GM23338 (cell line): ENCODE measurements around the gene C1orf198. TPM values are rescaled to one million over a fixed set of nuclear protein-coding genes. Genes with fewer than 3 reads are reported as not detected.
"Not testable (repeated sequence)": the region's sequence is repeated elsewhere in the genome, so short reads cannot be mapped to it uniquely, and the experiment has no call there.

Source experiments
- ATAC-seq: fragments of 200-7000 bp; cut with Tn5 transposase; 3 replicates; pipeline ENCODE4 v1.9.1; 2020
- DNase-seq: peaks from one replicate; pipeline ENCODE4 v3.0.0-alpha.2; 2015; ENCODE audit warnings: low spot score
- H2AFZ ChIP-seq: fragments of 200-600 bp; sonication (generic); 2 replicates; pipeline ENCODE4 v1.8.0; 2016; ENCODE audit warnings: antibody characterized with exemption, mild to moderate bottlenecking, moderate library complexity
- H3F3A ChIP-seq: fragments of 200-600 bp; sonication (generic); replicated peaks from 2 replicates; pipeline ENCODE4 v1.8.0; 2017; ENCODE audit warnings: antibody characterized with exemption, mixed run types, low read depth
- H3K27ac ChIP-seq: fragments of 200-600 bp; sonication (generic); 2 replicates; pipeline ENCODE4 v1.6.1; 2016; ENCODE audit warnings: low read depth
- H3K27me3 ChIP-seq: fragments of 200-600 bp; sonication (generic); 2 replicates; pipeline ENCODE4 v1.8.0; 2016; ENCODE audit warnings: mild to moderate bottlenecking, mixed run types, moderate library complexity; ENCODE audit not compliant: insufficient read depth
- H3K36me3 ChIP-seq: fragments of 200-600 bp; sonication (generic); 2 replicates; pipeline ENCODE4 v1.8.0; 2016; ENCODE audit warnings: mild to moderate bottlenecking; ENCODE audit not compliant: insufficient read depth
- H3K4me1 ChIP-seq: fragments of 200-600 bp; sonication (generic); 2 replicates; pipeline ENCODE4 v1.8.0; 2016; ENCODE audit warnings: mild to moderate bottlenecking, moderate library complexity; ENCODE audit not compliant: insufficient read depth
- H3K4me2 ChIP-seq: fragments of 200-600 bp; sonication (generic); 2 replicates; pipeline ENCODE4 v1.7.1; 2017; ENCODE audit warnings: mixed run types
- H3K4me3 ChIP-seq: fragments of 200-600 bp; sonication (generic); 2 replicates; pipeline ENCODE4 v1.6.1; 2016; ENCODE audit warnings: mixed run types
- H3K79me2 ChIP-seq: fragments of 200-600 bp; sonication (generic); replicated peaks from 2 replicates; pipeline ENCODE4 v1.8.0; 2017; ENCODE audit warnings: mild to moderate bottlenecking; ENCODE audit not compliant: insufficient read depth
- H3K9me2 ChIP-seq: fragments of 200-600 bp; sonication (generic); 2 replicates; pipeline ENCODE4 v1.8.0; 2017; ENCODE audit not compliant: insufficient read depth
- H4K20me1 ChIP-seq: fragments of 200-600 bp; sonication (generic); replicated peaks from 2 replicates; pipeline ENCODE4 v1.8.0; 2017; ENCODE audit warnings: mild to moderate bottlenecking; ENCODE audit not compliant: insufficient read depth
- H3K27ac Mint-ChIP-seq: 2 replicates; pipeline ENCODE4 v1.8.0; 2020; ENCODE audit warnings: inconsistent platforms, mild to moderate bottlenecking, moderate library complexity, mixed read lengths
- H3K27me3 Mint-ChIP-seq: 3 replicates; pipeline ENCODE4 v1.8.0; 2022; ENCODE audit warnings: low read depth, mild to moderate bottlenecking, moderate library complexity, mixed read lengths, inconsistent platforms; ENCODE audit not compliant: insufficient read depth, poor library complexity
- H3K36me3 Mint-ChIP-seq: 3 replicates; pipeline ENCODE4 v1.8.0; 2021; ENCODE audit warnings: low read depth, mild to moderate bottlenecking, inconsistent platforms, moderate library complexity, mixed read lengths
- H3K4me1 Mint-ChIP-seq: 3 replicates; pipeline ENCODE4 v1.8.0; 2020; ENCODE audit warnings: mild to moderate bottlenecking, inconsistent platforms, mixed read lengths
- H3K4me3 Mint-ChIP-seq: 3 replicates; pipeline ENCODE4 v1.8.0; 2021; ENCODE audit warnings: moderate library complexity, mild to moderate bottlenecking, inconsistent platforms, mixed read lengths
- H3K9me3 Mint-ChIP-seq: 3 replicates; pipeline ENCODE4 v1.8.0; 2020; ENCODE audit warnings: moderate library complexity, mild to moderate bottlenecking, inconsistent platforms, mixed read lengths
- CTCF ChIP-seq, 2 experiments: fragments of 200-600 bp in 1 of 2; sonication (generic) in 1 of 2; conservative IDR thresholded peaks; 2 replicates each; pipeline versions ENCODE4 v1.5.1 to v1.6.1; 2016 to 2017; ENCODE audit warnings: antibody characterized with exemption in 2 of 2, low read depth in 2 of 2, mild to moderate bottlenecking in 2 of 2, moderate library complexity in 1 of 2
- EZH2phosphoT487 ChIP-seq: fragments of 200-600 bp; sonication (generic); IDR thresholded peaks from one replicate; pipeline ENCODE4 v1.8.1; 2018; ENCODE audit warnings: antibody characterized with exemption; ENCODE audit not compliant: unreplicated experiment
- POLR2AphosphoS5 ChIP-seq: IDR thresholded peaks from 2 replicates; pipeline ENCODE4 v1.6.1; 2016; ENCODE audit warnings: antibody characterized with exemption, low read depth
- REST ChIP-seq: IDR thresholded peaks from one replicate; pipeline ENCODE4 v1.6.1; 2018; ENCODE audit warnings: antibody characterized with exemption; ENCODE audit not compliant: unreplicated experiment
- STAT1 ChIP-seq: IDR thresholded peaks from one replicate; pipeline ENCODE4 v1.6.1; 2016; ENCODE audit warnings: antibody characterized with exemption; ENCODE audit not compliant: unreplicated experiment
- ZNF114 ChIP-seq: fragments of 250-450 bp; sonication (Bioruptor Pico); IDR thresholded peaks from 2 replicates; pipeline ENCODE4 v1.5.0; 2020; ENCODE audit warnings: mild to moderate bottlenecking, moderate library complexity
- ZNF331 ChIP-seq: fragments of 250-450 bp; sonication (Bioruptor Pico); IDR thresholded peaks from 2 replicates; pipeline ENCODE4 v1.5.0; 2020; ENCODE audit warnings: low read depth, mild to moderate bottlenecking, moderate library complexity
- polyA plus RNA-seq: library from polyadenylated mRNA; unstranded; fragments of >200 nt; fragmentation: Nextera tagmentation; extraction: Ambion mirVana; gene quantifications from 2 replicates; pipeline ENCODE4 v1.2.1, GENCODE V29; 2016
- total RNA-seq: library from RNA; depleted of rRNA; stranded (reverse); fragments of >200 nt; shearing (Covaris generic); gene quantifications from 2 replicates; pipeline ENCODE4 v1.2.3, GENCODE V29; 2014

Gene C1orf198
- total and polyA plus RNA-seq, 2 experiments from 2014 or later, result 14.9 to 46.6 TPM

GRCh38 chr1:230848235-230848634, 20.1 kb downstream of the C1orf198 start:
- Histone ChIP-seq H3F3A (no peaks in the 10 kb centered on the region), H2AFZ (no peak overlapping the region), H3K4me3 (no peak overlapping the region), H3K36me3 (no peaks in the 10 kb centered on the region), H4K20me1 (peaks cover 22% of the 10 kb centered on the region; the same call in 1 of the 2 replicates), H3K79me2 (peaks cover 8% of the 10 kb centered on the region; the same call in 1 of the 2 replicates), H3K27ac (no peak overlapping the region), H3K4me1 (0 out of 2 replicates have a peak, but pooled peaks cover 4% of the 10 kb centered on the region), H3K9me2 (no peaks in the 10 kb centered on the region), H3K4me2 (no peak overlapping the region), H3K27me3 (no peaks in the 10 kb centered on the region)
- DNase-seq (no peak), ATAC-seq (no peak)
- Mint-ChIP-seq H3K27ac (no peak overlapping the region), H3K9me3 (peaks cover 5% of the 10 kb centered on the region; the same call in 2 of the 3 replicates), H3K27me3 (peaks cover 13% of the 10 kb centered on the region), H3K4me3 (no peak overlapping the region), H3K36me3 (peaks cover 27% of the 10 kb centered on the region), H3K4me1 (peaks cover 21% of the 10 kb centered on the region)
- no peak for TF ChIP-seq REST
- TF ChIP-seq CTCF (conservative IDR thresholded peaks at IDR 0.05; ENCODE audit: low read depth in 2 of 2), result no peak

- H3K4me3 Mint-ChIP-seq, H3K9me2 ChIP-seq, H3K4me3 ChIP-seq, H3F3A ChIP-seq, H3K27me3 ChIP-seq, DNase-seq, H3K9me3 Mint-ChIP-seq, H3K27ac Mint-ChIP-seq, H3K27me3 Mint-ChIP-seq, H3K4me1 ChIP-seq, H3K4me2 ChIP-seq, H2AFZ ChIP-seq, ATAC-seq, H3K4me1 Mint-ChIP-seq, H3K27ac ChIP-seq, H3K36me3 ChIP-seq, H3K79me2 ChIP-seq: not testable (repeated sequence)
- peaks cover 20% of the 10 kb centered on the region for H3K36me3 Mint-ChIP-seq
- peaks cover 22% of the 10 kb centered on the region for H4K20me1 ChIP-seq
Measured at GRCh38 chr1:230845184-230845583, 23.1 kb downstream of the C1orf198 start.

- H2AFZ ChIP-seq, result no peak overlapping the region
- no peak overlapping the region for H3K4me3 ChIP-seq
- TF ChIP-seq ZNF114 (CRISPR knock-in tag) (no peak), POLR2AphosphoS5 (no peak), STAT1 (no peak), ZNF331 (CRISPR knock-in tag) (no peak), REST (no peak), EZH2phosphoT487 (no peak)
- no peak for ATAC-seq
- no peaks in the 10 kb centered on the region for H3K36me3 ChIP-seq
- peaks cover 3% of the 10 kb centered on the region for H3K27me3 Mint-ChIP-seq
- peaks cover 2% of the 10 kb centered on the region; the same call in 2 of the 3 replicates for H3K4me1 Mint-ChIP-seq
- no peak overlapping the region for H3K4me2 ChIP-seq
- no peaks in the 10 kb centered on the region for H3F3A ChIP-seq
- no peaks in the 10 kb centered on the region for H3K79me2 ChIP-seq
- H3K9me3 Mint-ChIP-seq, result no peaks in the 10 kb centered on the region
- H3K36me3 Mint-ChIP-seq, result peaks cover 22% of the 10 kb centered on the region
- no peak overlapping the region; the same call in 2 of the 3 replicates for H3K4me3 Mint-ChIP-seq
- H3K4me1 ChIP-seq, result no peaks in the 10 kb centered on the region
- no peaks in the 10 kb centered on the region for H3K27me3 ChIP-seq
- DNase-seq, result no peak
- no peaks in the 10 kb centered on the region for H3K9me2 ChIP-seq
- H4K20me1 ChIP-seq, result peaks cover 19% of the 10 kb centered on the region
- no peak overlapping the region for H3K27ac ChIP-seq
- H3K27ac Mint-ChIP-seq, result no peak overlapping the region
Measured at GRCh38 chr1:230844561-230844960, 23.8 kb downstream of the C1orf198 start.
